K562 (cell line): Measurements from ENCODE around the gene NIM1K. TPM values are rescaled to one million over a fixed set of nuclear protein-coding genes. Genes with fewer than 3 reads are reported as not detected.

ENCODE experiments used
- ATAC-seq: fragments of 200-7000 bp; cut with Tn5 transposase; 3 replicates; pipeline ENCODE4 v1.9.1; 2020; ENCODE audit warnings: moderate library complexity
- BruUV-seq: library from RNA; stranded (reverse); fragments of 400-500 nt; replicated peaks from 2 replicates; lab custom pipeline; 2021; lab: Mats Ljungman, UMichigan
- CTCF ChIA-PET: fragments of 300-600 bp; formaldehyde crosslinking; extraction: SDS; loops from one replicate; lab custom pipeline; 2021; ENCODE audit warnings: low intra/inter-chr PET ratio; lab: Yijun Ruan, JAX
- POLR2A ChIA-PET: fragments of 300-600, 350-650 bp; sonication (Branson Sonifier 250); formaldehyde crosslinking; extraction: SDS; loops from one replicate; lab custom pipeline; 2021; ENCODE audit warnings: antibody characterized with exemption, inconsistent platforms; lab: Yijun Ruan, JAX
- DNase-seq, 4 experiments: peaks; one replicate each; pipeline versions ENCODE4 v3.0.0 to v3.0.0-alpha.2; 2011 to 2018; ENCODE audit warnings: low spot score in 3 of 4, mixed read lengths in 3 of 4; ENCODE audit errors: extremely low read depth in 1 of 4
- FAIRE-seq: peaks from 2 replicates; lab custom pipeline; 2011; peaks lifted over from hg19 to GRCh38; lab: Jason Lieb, UNC
- H2AFZ ChIP-seq: 2 replicates; pipeline ENCODE4 v1.6.0; 2011; ENCODE audit warnings: low read depth, low read length, control low read depth, inconsistent platforms
- H3K27ac ChIP-seq: fragments of 200-600 bp; 3 replicates; pipeline ENCODE4 v1.8.0; 2011; ENCODE audit warnings: low read depth, mild to moderate bottlenecking, control low read depth, inconsistent platforms, low read length, moderate library complexity, mixed read lengths; ENCODE audit errors: extremely low read depth
- H3K27me3 ChIP-seq, 2 experiments: fragments of 300-600 bp in 1 of 2; 2 replicates in 1 of 2; 3 replicates in 1 of 2; pipeline versions ENCODE4 v1.6.0 to v1.8.0; 2011; ENCODE audit warnings: inconsistent platforms in 2 of 2, low read length in 2 of 2, mild to moderate bottlenecking in 1 of 2, mixed read lengths in 1 of 2, moderate library complexity in 1 of 2; ENCODE audit not compliant: control insufficient read depth in 2 of 2, insufficient read depth in 2 of 2
- H3K36me3 ChIP-seq: fragments of 300-600 bp; 3 replicates; pipeline ENCODE4 v1.8.0; 2011; ENCODE audit warnings: mild to moderate bottlenecking, low read length, inconsistent platforms; ENCODE audit not compliant: control insufficient read depth, insufficient read depth
- H3K4me1 ChIP-seq, 2 experiments: fragments of 200-600 bp in 1 of 2; replicated peaks in 1 of 2; 2 replicates in 1 of 2; 3 replicates in 1 of 2; pipeline versions ENCODE4 v1.5.1 to v1.8.0; 2011; ENCODE audit warnings: inconsistent platforms in 2 of 2, low read length in 2 of 2, mild to moderate bottlenecking in 1 of 2, mixed read lengths in 1 of 2, moderate library complexity in 1 of 2; ENCODE audit not compliant: control insufficient read depth in 2 of 2, insufficient read depth in 2 of 2
- H3K4me2 ChIP-seq: 2 replicates; pipeline ENCODE4 v1.6.1; 2011; ENCODE audit warnings: low read length, control low read depth, inconsistent platforms, mixed read lengths; ENCODE audit not compliant: insufficient read depth
- H3K4me3 ChIP-seq: fragments of 200-600 bp; sonication (generic), shearing (Covaris generic); 2 replicates; pipeline ENCODE4 v1.5.1; 2016; ENCODE audit warnings: control low read depth, inconsistent platforms
- H3K79me2 ChIP-seq: fragments of 200-600 bp; 3 replicates; pipeline ENCODE4 v1.8.0; 2011; ENCODE audit warnings: low read length, inconsistent platforms; ENCODE audit not compliant: control insufficient read depth, insufficient read depth
- H3K9ac ChIP-seq, 2 experiments: 2 replicates each; pipeline versions ENCODE4 v1.6.0 to v1.6.1; 2011; ENCODE audit warnings: low read depth in 2 of 2, low read length in 2 of 2, control low read depth in 1 of 2, inconsistent platforms in 1 of 2, mild to moderate bottlenecking in 1 of 2, mixed read lengths in 1 of 2; ENCODE audit not compliant: insufficient read depth in 1 of 2
- H3K9me1 ChIP-seq: one replicate; pipeline ENCODE4 v1.6.0; 2011; ENCODE audit warnings: inconsistent platforms, mild to moderate bottlenecking, low read length, moderate library complexity; ENCODE audit not compliant: control insufficient read depth, insufficient read depth
- H3K9me3 ChIP-seq: replicated peaks from 2 replicates; pipeline ENCODE4 v1.5.1; 2011; ENCODE audit warnings: low read depth, low read length, inconsistent platforms; ENCODE audit not compliant: control insufficient read depth, insufficient read depth
- H4K20me1 ChIP-seq: replicated peaks from 2 replicates; pipeline ENCODE4 v1.6.1; 2011; ENCODE audit warnings: low read length, inconsistent platforms, mixed read lengths; ENCODE audit not compliant: control insufficient read depth, insufficient read depth
- ARID3B ChIP-seq: fragments of 250-450 bp; sonication (Bioruptor Pico); IDR thresholded peaks from 2 replicates; pipeline ENCODE4 v1.4.0; 2020; ENCODE audit warnings: borderline replicate concordance
- BCL6 ChIP-seq: fragments of 250-450 bp; sonication (Bioruptor Pico); IDR thresholded peaks from 2 replicates; pipeline ENCODE4 v1.4.0; 2020
- CBFB ChIP-seq: sonication (generic); formaldehyde crosslinking; IDR thresholded peaks from 2 replicates; pipeline ENCODE4 v1.4.0; 2020; ENCODE audit warnings: mild to moderate bottlenecking, missing genetic modification reagents
- CTCF ChIP-seq, 3 experiments: IDR thresholded peaks in 2 of 3; conservative IDR thresholded peaks in 1 of 3; 2 replicates each; pipeline ENCODE4 v1.5.1; 2011 to 2012; ENCODE audit warnings: low read length in 3 of 3, mild to moderate bottlenecking in 3 of 3, control low read depth in 2 of 3, improper control_type of control experiment in 1 of 3, inconsistent platforms in 1 of 3, low read depth in 1 of 3, mixed read lengths in 1 of 3, moderate library complexity in 1 of 3; ENCODE audit not compliant: insufficient read depth in 2 of 3
- DEAF1 ChIP-seq: fragments of 450-650 bp; formaldehyde crosslinking; IDR thresholded peaks from 2 replicates; pipeline ENCODE4 v1.4.0; 2020; ENCODE audit warnings: mild to moderate bottlenecking, moderate library complexity
- E2F1 ChIP-seq: sonication (generic); formaldehyde crosslinking; IDR thresholded peaks from 2 replicates; pipeline ENCODE4 v1.8.1; 2023; ENCODE audit warnings: mild to moderate bottlenecking, missing genetic modification reagents, moderate library complexity
- ELF1 ChIP-seq: fragments of 200-800 bp; sonication (Bioruptor generic); IDR thresholded peaks from 2 replicates; pipeline ENCODE4 v1.6.1; 2016; ENCODE audit warnings: missing genetic modification characterization, missing compliant biosample characterization
- MIER1 ChIP-seq: fragments of 450-650 bp; IDR thresholded peaks from 2 replicates; pipeline ENCODE4 v1.6.1; 2016; ENCODE audit warnings: antibody characterized with exemption, mild to moderate bottlenecking, low read depth
- POLR2A ChIP-seq: fragments of 450-650 bp; conservative IDR thresholded peaks from 2 replicates; pipeline ENCODE4 v1.6.1; 2016
- POLR2G ChIP-seq: fragments of 200-400 bp; formaldehyde crosslinking; IDR thresholded peaks from 2 replicates; pipeline ENCODE4 v1.6.1; 2017; ENCODE audit warnings: low read depth, mild to moderate bottlenecking, antibody characterized with exemption, low read length, moderate library complexity
- RBFOX2 ChIP-seq: fragments of 200-400 bp; formaldehyde crosslinking; IDR thresholded peaks from 2 replicates; pipeline ENCODE4 v1.6.1; 2017; ENCODE audit warnings: low read depth, mild to moderate bottlenecking, low read length, moderate library complexity
- ZNF644 ChIP-seq: fragments of 200-800 bp; sonication (Bioruptor generic); IDR thresholded peaks from 2 replicates; pipeline ENCODE4 v1.6.1; 2016; ENCODE audit warnings: low read depth, missing genetic modification characterization, missing compliant biosample characterization
- WGBS: fragments of 100-300 bp; shearing (Covaris generic); methylation state at CpG from one replicate; pipeline ENCODE4 v1.1.6; 2016; ENCODE audit warnings: low coverage, mixed read lengths; ENCODE audit not compliant: insufficient coverage; ENCODE audit errors: missing lambda C conversion rate; 5-methylcytosine and 5-hydroxymethylcytosine counted together
- in situ Hi-C: fragments of 300-500 bp; cut with MboI; formaldehyde crosslinking; loops from 4 replicates; pipeline ENCODE4 v1.15.0; 2018; ENCODE audit warnings: inconsistent platforms, mixed read lengths
- intact Hi-C: fragments of 100-400 bp; cut with micrococcal nuclease; formaldehyde crosslinking; loops from 2 replicates; pipeline ENCODE4 v1.14.2; 2022
- polyA plus RNA-seq, 8 experiments: library from polyadenylated mRNA; depleted of rRNA in 4 of 8; stranded (reverse) in 5 of 8; unstranded in 3 of 8; fragments of >200 nt; fragmentation: Nextera tagmentation in 2 of 8; fragmentation: Illumina TruSeq in 1 of 8; extraction: Ambion mirVana in 2 of 8; extraction: Trizol in 1 of 8; gene quantifications; 2 replicates each; pipeline versions ENCODE4 v1.2.1 to v1.2.3, GENCODE V29; 2011 to 2014; ENCODE audit warnings: inconsistent platforms in 1 of 8, missing spikeins in 1 of 8
- total RNA-seq, 7 experiments: library from RNA; depleted of rRNA in 6 of 7; stranded (reverse); fragments of >200 nt in 6 of 7; fragmentation: Illumina TruSeq in 2 of 7; extraction: Trizol in 2 of 7; gene quantifications; 2 replicates each; pipeline versions ENCODE4 v1.2.1 to v1.2.3, GENCODE V29; 2011 to 2021; ENCODE audit warnings: low replicate concordance in 1 of 7

Gene NIM1K
- total and polyA plus RNA-seq, 9 of the 15 experiments (the other 6 are each of a cell fraction or from before 2014, with no cell fraction given) = 0.03 to 0.34 (median 0.08) TPM; not detected in 3

GRCh38 chr5:43304525-43304924 is 112.5 kb downstream of the NIM1K start (continued):
- no peak for TF ChIP-seq POLR2G
- no peak for TF ChIP-seq ARID3B

- Histone ChIP-seq H3K9ac (no peak overlapping the region), H3K27ac (no peak overlapping the region), H3K4me2 (no peak overlapping the region), H3K36me3 (peaks cover 90% of the 10 kb centered on the region), H2AFZ (no peak overlapping the region), H3K4me1 (peaks cover 11 to 57% of the 10 kb centered on the region in 2 experiments), H3K4me3 (no peak overlapping the region), H3K9me3 (no peaks in the 10 kb centered on the region), H3K79me2 (peaks cover 96% of the 10 kb centered on the region), H3K9me1 (no peaks in the 10 kb centered on the region), H3K27me3 (no peaks in the 10 kb centered on the region), H4K20me1 (peaks cover 37% of the 10 kb centered on the region)
- WGBS = 0% methylated on average over 1 of the region's 1 CpG
- ChIA-PET POLR2A (interaction anchor here (1.3 to 1.5 kb wide), 3 partner anchors 11 to 178 kb away, joined by 3 to 7 read pairs (median 4); partner anchors contain the start of gene TMEM267), CTCF (interaction anchor here (0.7 to 1.9 kb wide), 5 partner anchors 78 to 201 kb away, joined by 3 to 7 read pairs (median 3); no protein-coding TSS in a partner anchor)
- peak; percentile 41 to 85 (median 44) for DNase-seq
- BruUV-seq = no TSS peak
- intact Hi-C loops = loop anchor here (1.0 to 10.0 kb wide), 7 partner anchors 79 to 299 kb away; partner anchors contain the start of genes NNT, TMEM267 and ZNF131
- peak; percentile 65 for FAIRE-seq
- in situ Hi-C loops = no loop called here
- ATAC-seq = peak; percentile 78
- TF ChIP-seq MIER1 (no peak), RBFOX2 (0 out of 2 replicates have a peak, but pooled peaks have one; percentile 12), CBFB (CRISPR knock-in tag) (no peak), POLR2A (no peak), ELF1 (tag) (no peak), BCL6 (no peak), E2F1 (CRISPR knock-in tag) (peak; percentile 39; the same call in 1 of the 2 replicates), CTCF (IDR thresholded peaks at IDR 0.05 in 2 of 3, conservative IDR thresholded peaks at IDR 0.05 in 1 of 3; ENCODE audit: insufficient read depth in 2 of 3, low read depth in 1 of 3, low read length in 3 of 3) (peak; percentile 62 to 83 (median 72); a peak in 5 of 6 replicates), DEAF1 (CRISPR knock-in tag) (peak; percentile 68; the same call in 1 of the 2 replicates), ZNF644 (tag) (no peak)
These were observed 114.0 kb downstream of the NIM1K start for GRCh38 chr5:43305948-43306565.
